Subcutaneous adipose tissue (tissue), 4 donors: ENCODE measurements around the gene TBX15. TPM values are rescaled to one million over a fixed set of nuclear protein-coding genes. Genes with fewer than 3 reads are reported as not detected.

Experiments used
- CTCF ChIP-seq: fragments of 450-650 bp; IDR thresholded peaks from one replicate; pipeline ENCODE4 v1.5.1; 2016; ENCODE audit warnings: low read depth, mild to moderate bottlenecking, control low read depth, antibody characterized with exemption, moderate library complexity
- total RNA-seq, 4 donors: library from RNA; depleted of rRNA; stranded (reverse); fragments of >200 nt; gene quantifications; one replicate each; pipeline ENCODE4 v1.1.0, GENCODE V29; 2016

Gene TBX15
- total RNA-seq, 4 donors from 2014 or later = 68.9 to 102 (median 77.0) TPM

GRCh38 chr1:118954301-118954905 lies 33.7 kb downstream of the TBX15 start:
- TF ChIP-seq CTCF = no peak

- TF ChIP-seq CTCF = no peak
Observed at GRCh38 chr1:118951270-118951936, 36.7 kb downstream of the TBX15 start.

- TF ChIP-seq CTCF = no peak
Observed at GRCh38 chr1:118949315-118949714, 38.8 kb downstream of the TBX15 start.

- TF ChIP-seq CTCF = no peak
Observed at GRCh38 chr1:118948846-118949245, 39.3 kb downstream of the TBX15 start.

- TF ChIP-seq CTCF = no peak
Observed at GRCh38 chr1:118948351-118948750, 39.8 kb downstream of the TBX15 start.

GRCh38 chr1:118947790-118948189 lies 40.4 kb downstream of the TBX15 start:
- no peak for TF ChIP-seq CTCF

GRCh38 chr1:118947003-118947765 lies 41.0 kb downstream of the TBX15 start:
- TF ChIP-seq CTCF = no peak
